ENCODE measurements around the gene NAXD.

Gene NAXD

GRCh38 chr13:110633776-110634175 is 18.4 kb downstream of the NAXD start:
- CTCF ChIA-PET = no interaction called here
- POLR2A ChIA-PET = no interaction called here
- H3K36me3 ChIP-seq (ENCODE audit: control insufficient read depth in 2 of 2, insufficient read depth in 1 of 2, low read length in 2 of 2) = peaks cover 0 to 73% of the 10 kb centered on the region in 2 experiments; a peak in 1 of 3 replicates

GRCh38 chr13:110634558-110634957 is 19.2 kb downstream of the NAXD start:
- ChIA-PET CTCF (no interaction called here), POLR2A (no interaction called here)
- peaks cover 0 to 75% of the 10 kb centered on the region in 2 experiments; a peak in 1 of 3 replicates for H3K36me3 ChIP-seq (ENCODE audit: control insufficient read depth in 2 of 2, insufficient read depth in 1 of 2, low read length in 2 of 2)

More at GRCh38 chr13:110633776-110634175, 18.4 kb downstream of the NAXD start:
- TF ChIP-seq ZNF248 (tag by site-specific recombination; IDR thresholded peaks at IDR 0.05) = no peak
- no peak for TF ChIP-seq ZNF184 (tag by site-specific recombination; IDR thresholded peaks at IDR 0.05)
- TF ChIP-seq ZNF16 (tag by site-specific recombination; IDR thresholded peaks at IDR 0.05; ENCODE audit: low read depth) = no peak
- TF ChIP-seq ZSCAN23 (tag by site-specific recombination; IDR thresholded peaks at IDR 0.05) = no peak
- no peak for TF ChIP-seq ZBTB11 (tag by site-specific recombination; conservative IDR thresholded peaks at IDR 0.05; ENCODE audit: low read depth)
- no peaks in the 10 kb centered on the region for H3K9me3 ChIP-seq (ENCODE audit: control insufficient read depth, insufficient read depth, low read depth, low read length)
- no peak overlapping the region for H3K27ac ChIP-seq (ENCODE audit: extremely low read depth, low read depth, low read length)
- H3K4me1 ChIP-seq (ENCODE audit: control insufficient read depth, insufficient read depth, low read length) = no peaks in the 10 kb centered on the region
- H3K4me3 ChIP-seq (ENCODE audit: low read depth, low read length) = no peak overlapping the region

GRCh38 chr13:110635405-110636002 is 20.2 kb downstream of the NAXD start:
- POLR2A ChIA-PET = no interaction called here
- no peaks in the 10 kb centered on the region for H3K4me1 ChIP-seq (ENCODE audit: control insufficient read depth, insufficient read depth, low read length)
- H3K36me3 ChIP-seq (ENCODE audit: control insufficient read depth in 2 of 2, insufficient read depth in 1 of 2, low read length in 2 of 2) = peaks cover 0 to 80% of the 10 kb centered on the region in 2 experiments; a peak in 1 of 3 replicates
- H3K4me3 ChIP-seq (ENCODE audit: low read depth, low read length) = no peak overlapping the region
- no peak overlapping the region for H3K27ac ChIP-seq (ENCODE audit: extremely low read depth, low read depth, low read length)
- H3K9me3 ChIP-seq (ENCODE audit: control insufficient read depth, insufficient read depth, low read depth, low read length) = no peaks in the 10 kb centered on the region
- CTCF ChIA-PET = no interaction called here
- no peak for TF ChIP-seq ZNF473 (tag by site-specific recombination; IDR thresholded peaks at IDR 0.05)
- TF ChIP-seq HIC1 (tag by site-specific recombination; IDR thresholded peaks at IDR 0.05) = no peak
- TF ChIP-seq KLF17 (tag by site-specific recombination; IDR thresholded peaks at IDR 0.05) = no peak
- no peak for TF ChIP-seq OSR2 (tag by site-specific recombination; IDR thresholded peaks at IDR 0.05)
- TF ChIP-seq ZNF610 (tag by site-specific recombination; IDR thresholded peaks at IDR 0.05; ENCODE audit: borderline replicate concordance) = no peak

More at GRCh38 chr13:110634558-110634957, 19.2 kb downstream of the NAXD start:
- Histone ChIP-seq H3K4me1 (ENCODE audit: control insufficient read depth, insufficient read depth, low read length) (no peaks in the 10 kb centered on the region), H3K4me3 (ENCODE audit: low read depth, low read length) (no peak overlapping the region), H3K9me3 (ENCODE audit: control insufficient read depth, insufficient read depth, low read depth, low read length) (no peaks in the 10 kb centered on the region), H3K27ac (ENCODE audit: extremely low read depth, low read depth, low read length) (no peak overlapping the region)
- TF ChIP-seq WT1 (tag by site-specific recombination; IDR thresholded peaks at IDR 0.05) (no peak), HIC1 (tag by site-specific recombination; IDR thresholded peaks at IDR 0.05) (0 out of 2 replicates have a peak, but pooled peaks have one; percentile 22), ZBTB17 (tag by site-specific recombination; IDR thresholded peaks at IDR 0.05) (peak; percentile 43; the same call in 1 of the 2 replicates), GLIS1 (tag by site-specific recombination; IDR thresholded peaks at IDR 0.05) (peak; percentile 40; the same call in 1 of the 2 replicates), GLIS2 (tag by site-specific recombination; IDR thresholded peaks at IDR 0.05) (0 out of 2 replicates have a peak, but pooled peaks have one; percentile 21), ZIC2 (tag by site-specific recombination; IDR thresholded peaks at IDR 0.05) (peak; percentile 47; the same call in 1 of the 2 replicates), ZNF626 (tag by site-specific recombination; IDR thresholded peaks at IDR 0.05) (no peak), OVOL3 (tag by site-specific recombination; IDR thresholded peaks at IDR 0.05) (no peak), ZNF629 (tag by site-specific recombination; IDR thresholded peaks at IDR 0.05) (peak; percentile 72), KLF17 (tag by site-specific recombination; IDR thresholded peaks at IDR 0.05) (peak; percentile 47; the same call in 1 of the 2 replicates), ZNF600 (tag by site-specific recombination; IDR thresholded peaks at IDR 0.05) (peak; percentile 65)
